Endothelial cell of umbilical vein (primary cell): ENCODE data around the gene ANKAR.

Source experiments
- POLR2AphosphoS5 ChIP-seq: IDR thresholded peaks from 2 replicates; pipeline ENCODE4 v1.6.1; 2012; ENCODE audit warnings: low read depth, mild to moderate bottlenecking, control low read depth, low read length, moderate library complexity; ENCODE audit not compliant: insufficient read depth
- TF ChIP-seq, protein P1 (sequence below), 2 donors: IDR thresholded peaks; 1 replicate in 1 of 2; 2 replicates in 1 of 2; pipeline ENCODE4 v1.5.1; 2011; ENCODE audit warnings: low read length in 2 of 2, mild to moderate bottlenecking in 2 of 2, moderate library complexity in 2 of 2, control low read depth in 1 of 2, inconsistent platforms in 1 of 2, low read depth in 1 of 2; ENCODE audit not compliant: insufficient read depth in 1 of 2; ENCODE audit errors: extremely low read depth in 1 of 2
- TF ChIP-seq, protein P2 (sequence below): IDR thresholded peaks from 2 replicates; pipeline ENCODE4 v1.6.1; 2011; ENCODE audit not compliant: insufficient read depth, insufficient read length

DNA sequence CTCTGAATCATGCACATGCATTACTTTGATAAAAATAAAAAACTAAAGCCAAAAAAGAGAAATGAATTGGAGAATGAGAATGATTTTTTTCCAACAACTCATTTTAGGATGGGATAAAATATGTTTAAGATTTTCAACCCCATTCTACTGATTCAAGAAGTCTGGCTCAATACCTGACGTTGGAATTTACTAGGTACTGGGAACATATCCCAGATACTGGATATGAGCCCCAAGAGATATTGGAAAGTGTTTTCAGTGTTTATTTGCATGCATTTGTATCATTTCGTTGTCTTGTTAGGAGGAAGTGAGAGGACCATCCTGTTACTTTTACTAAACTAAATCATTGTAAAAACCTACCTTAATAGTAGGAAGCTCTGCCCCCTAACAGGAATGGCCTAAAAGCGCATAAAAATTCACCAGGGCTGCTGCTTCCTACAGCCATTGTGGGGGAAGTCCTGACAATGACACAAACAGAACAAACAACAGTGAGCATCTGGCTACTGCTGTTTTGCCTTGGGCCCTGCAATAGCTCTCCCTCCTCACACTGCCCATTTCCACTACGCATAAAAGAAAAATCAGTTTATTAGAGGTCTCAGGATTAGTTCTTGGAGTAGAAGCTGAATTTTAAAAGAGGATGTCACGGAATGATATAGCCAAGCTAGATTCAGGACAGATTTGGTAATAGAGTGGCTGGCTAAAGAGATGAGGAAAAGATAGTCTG is 35.2 kb downstream of the ANKAR start:
- TF ChIP-seq, protein P1, sequence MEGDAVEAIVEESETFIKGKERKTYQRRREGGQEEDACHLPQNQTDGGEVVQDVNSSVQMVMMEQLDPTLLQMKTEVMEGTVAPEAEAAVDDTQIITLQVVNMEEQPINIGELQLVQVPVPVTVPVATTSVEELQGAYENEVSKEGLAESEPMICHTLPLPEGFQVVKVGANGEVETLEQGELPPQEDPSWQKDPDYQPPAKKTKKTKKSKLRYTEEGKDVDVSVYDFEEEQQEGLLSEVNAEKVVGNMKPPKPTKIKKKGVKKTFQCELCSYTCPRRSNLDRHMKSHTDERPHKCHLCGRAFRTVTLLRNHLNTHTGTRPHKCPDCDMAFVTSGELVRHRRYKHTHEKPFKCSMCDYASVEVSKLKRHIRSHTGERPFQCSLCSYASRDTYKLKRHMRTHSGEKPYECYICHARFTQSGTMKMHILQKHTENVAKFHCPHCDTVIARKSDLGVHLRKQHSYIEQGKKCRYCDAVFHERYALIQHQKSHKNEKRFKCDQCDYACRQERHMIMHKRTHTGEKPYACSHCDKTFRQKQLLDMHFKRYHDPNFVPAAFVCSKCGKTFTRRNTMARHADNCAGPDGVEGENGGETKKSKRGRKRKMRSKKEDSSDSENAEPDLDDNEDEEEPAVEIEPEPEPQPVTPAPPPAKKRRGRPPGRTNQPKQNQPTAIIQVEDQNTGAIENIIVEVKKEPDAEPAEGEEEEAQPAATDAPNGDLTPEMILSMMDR (IDR thresholded peaks at IDR 0.05; ENCODE audit: extremely low read depth in 1 of 2, insufficient read depth in 1 of 2, low read depth in 1 of 2, low read length in 2 of 2) = no peak
- TF ChIP-seq POLR2AphosphoS5 = no peak
- TF ChIP-seq, protein P2, sequence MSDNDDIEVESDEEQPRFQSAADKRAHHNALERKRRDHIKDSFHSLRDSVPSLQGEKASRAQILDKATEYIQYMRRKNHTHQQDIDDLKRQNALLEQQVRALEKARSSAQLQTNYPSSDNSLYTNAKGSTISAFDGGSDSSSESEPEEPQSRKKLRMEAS = no peak
